ES-I3 (cell line): Measurements from ENCODE around the gene VWA5B1.

Experiments used
- H3K36me3 ChIP-seq: 2 replicates; pipeline ENCODE4 v1.6.1; 2013; ENCODE audit warnings: mild to moderate bottlenecking, low read length, control low read depth, moderate library complexity; ENCODE audit not compliant: insufficient read depth
- H3K4me1 ChIP-seq: 2 replicates; pipeline ENCODE4 v1.6.1; 2013; ENCODE audit warnings: mild to moderate bottlenecking, control low read depth, low read length; ENCODE audit not compliant: insufficient read depth
- H3K9ac ChIP-seq: 2 replicates; pipeline ENCODE4 v1.6.1; 2013; ENCODE audit warnings: low read depth, mild to moderate bottlenecking, low read length, moderate library complexity
- H3K9me3 ChIP-seq: 2 replicates; pipeline ENCODE4 v1.6.1; 2013; ENCODE audit warnings: mild to moderate bottlenecking, low read length, moderate library complexity; ENCODE audit not compliant: control insufficient read depth, insufficient read depth

VWA5B1 gene

DNA sequence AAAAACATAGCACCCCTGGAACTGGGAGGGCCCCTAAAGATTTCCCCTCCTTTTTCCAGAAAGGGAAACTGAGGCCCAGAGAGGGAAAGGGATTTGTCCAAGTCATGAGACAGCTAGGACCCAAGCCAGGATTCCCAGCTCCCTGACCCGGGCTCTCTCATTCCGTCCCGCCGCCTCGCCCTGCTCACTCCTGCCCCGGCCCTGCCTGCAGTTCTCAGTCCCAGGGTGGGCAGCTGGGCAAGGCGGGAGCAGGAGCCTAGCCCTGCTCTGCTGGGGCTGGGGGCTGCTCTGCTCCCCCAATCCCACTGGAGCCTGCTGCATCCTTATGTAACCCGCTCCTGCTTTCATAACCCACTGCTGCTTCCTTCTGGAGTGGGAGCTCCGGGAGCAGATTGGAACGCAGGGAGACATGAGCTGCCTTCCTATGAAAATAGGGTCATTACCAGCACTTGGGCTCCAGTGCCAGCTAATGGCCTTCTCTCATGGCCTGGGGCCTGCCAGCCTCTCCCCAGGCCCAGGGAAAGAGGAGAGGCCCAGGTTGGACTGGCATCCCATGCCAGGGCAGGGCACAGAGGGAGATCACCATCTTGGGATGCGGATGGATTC, 110.8 kb downstream of the VWA5B1 start:
- Histone ChIP-seq H3K4me1 (peaks cover 9% of the 10 kb centered on the region), H3K36me3 (no peaks in the 10 kb centered on the region), H3K9ac (no peak overlapping the region), H3K9me3 (no peaks in the 10 kb centered on the region)

DNA sequence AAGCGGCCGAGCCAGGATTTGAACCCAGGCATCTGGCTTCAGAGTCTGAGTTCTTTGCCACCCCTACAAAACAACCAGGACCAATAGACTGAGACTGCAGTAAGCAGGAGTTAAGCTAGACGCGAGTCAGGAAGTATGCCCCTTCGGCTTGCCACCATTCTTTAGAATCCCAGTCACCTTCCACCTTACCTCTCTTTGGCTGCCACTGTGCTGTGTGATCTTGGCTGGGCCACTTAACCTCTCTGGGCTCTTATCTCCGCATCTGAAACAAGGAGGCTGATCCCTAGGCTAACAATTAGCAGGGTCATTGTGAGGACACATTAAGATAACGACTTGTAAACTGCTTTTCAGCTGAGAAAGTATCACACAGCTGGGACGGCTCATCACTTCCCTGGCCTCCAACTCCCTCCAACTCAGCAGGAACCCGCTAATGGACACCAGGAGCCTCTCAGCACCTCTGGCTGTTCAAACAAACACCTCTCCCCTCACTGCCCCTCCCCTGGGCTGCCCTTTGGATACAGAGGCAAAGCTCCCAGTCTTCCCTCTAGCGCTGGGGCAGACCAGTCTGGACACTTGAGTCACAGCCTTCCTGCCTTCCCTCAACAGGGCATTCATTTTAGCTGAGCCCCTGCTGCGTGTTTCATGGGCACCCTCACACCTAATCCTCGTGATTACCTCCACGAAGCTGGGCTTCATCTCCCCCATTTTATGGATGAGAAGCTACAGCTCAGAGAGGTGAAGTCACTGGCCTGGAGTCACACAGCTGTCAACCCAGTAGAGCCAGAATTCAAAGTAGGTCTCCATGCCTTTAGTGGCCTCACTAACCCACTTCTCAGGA, 112.1 kb downstream of the VWA5B1 start:
- H3K9me3 ChIP-seq: no peaks in the 10 kb centered on the region
- H3K4me1 ChIP-seq: peaks cover 10% of the 10 kb centered on the region
- no peak overlapping the region for H3K9ac ChIP-seq
- H3K36me3 ChIP-seq: no peaks in the 10 kb centered on the region

DNA sequence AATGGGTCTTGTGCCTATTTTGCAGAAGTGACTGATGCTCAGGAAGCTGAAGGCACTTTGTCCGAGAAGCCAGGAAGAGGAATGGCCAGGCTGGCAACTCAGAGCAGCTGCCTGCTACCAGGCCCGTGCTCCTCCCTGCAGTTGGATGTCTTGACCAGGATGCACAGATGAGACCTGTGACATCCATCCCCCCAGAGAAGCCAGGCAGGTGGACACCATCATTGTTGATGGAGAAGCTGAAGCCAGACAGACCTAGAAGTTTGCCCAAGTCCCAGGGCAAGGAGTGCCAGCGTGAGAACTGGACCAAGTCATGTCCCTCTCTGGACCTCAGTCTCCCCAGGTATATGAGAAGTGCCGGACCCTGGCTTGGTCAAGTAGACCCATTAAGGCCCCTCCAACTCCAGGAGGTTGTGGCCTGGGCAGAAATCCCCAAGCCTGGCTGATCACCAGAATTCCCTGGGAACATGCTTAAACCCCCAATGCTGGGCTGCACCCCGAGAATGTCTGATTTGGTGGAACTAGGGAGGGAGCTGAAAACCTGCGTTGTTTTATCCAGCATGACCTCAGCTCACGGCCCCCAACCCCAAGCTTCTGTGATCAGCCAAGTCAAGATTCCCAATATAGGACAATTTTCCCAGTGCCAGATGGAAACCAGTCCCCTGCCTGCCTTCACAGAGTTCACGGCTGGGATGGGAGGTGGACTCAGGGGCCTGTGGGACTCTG, 112.9 kb downstream of the VWA5B1 start:
- H3K36me3 ChIP-seq: no peaks in the 10 kb centered on the region
- H3K9me3 ChIP-seq: no peaks in the 10 kb centered on the region
- H3K9ac ChIP-seq: no peak overlapping the region
- peaks cover 10% of the 10 kb centered on the region for H3K4me1 ChIP-seq

DNA sequence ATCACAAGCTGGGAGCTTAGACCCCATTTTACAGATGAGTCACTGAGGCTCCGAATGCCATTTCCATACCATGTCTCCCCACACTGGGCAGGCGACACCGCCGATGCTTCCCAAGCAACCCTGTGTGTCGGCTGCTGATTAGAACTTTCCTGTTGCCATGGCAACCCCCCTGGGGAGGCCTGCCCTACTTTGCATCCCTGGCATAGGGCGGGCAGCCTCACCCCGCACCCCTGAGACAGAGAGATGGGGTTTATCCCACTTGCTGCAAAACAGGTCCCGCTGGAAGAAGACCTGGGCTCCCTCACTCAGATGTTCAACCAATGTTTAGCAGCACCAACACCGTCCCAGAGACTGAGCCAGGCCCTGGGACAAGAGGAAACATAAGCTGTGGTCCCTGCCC, 113.8 kb downstream of the VWA5B1 start:
- Histone ChIP-seq H3K36me3 (no peaks in the 10 kb centered on the region), H3K9ac (no peak overlapping the region), H3K9me3 (no peaks in the 10 kb centered on the region), H3K4me1 (peaks cover 10% of the 10 kb centered on the region)
